HUES6 (cell line): ENCODE data around the gene ZFYVE28.
A peak's percentile ranks its signal among the peaks of the same experiment; 100 is the strongest.

ENCODE experiments used
- H3K27ac ChIP-seq: 2 replicates; pipeline ENCODE4 v1.7.0; 2013; ENCODE audit warnings: low read depth, mild to moderate bottlenecking, low read length, inconsistent platforms
- H3K27me3 ChIP-seq: 2 replicates; pipeline ENCODE4 v1.6.1; 2013; ENCODE audit warnings: low read length; ENCODE audit not compliant: control insufficient read depth, insufficient read depth
- H3K36me3 ChIP-seq: 2 replicates; pipeline ENCODE4 v1.6.1; 2013; ENCODE audit warnings: low read length; ENCODE audit not compliant: control insufficient read depth, insufficient read depth
- H3K4me1 ChIP-seq: 2 replicates; pipeline ENCODE4 v1.6.1; 2013; ENCODE audit warnings: low read length; ENCODE audit not compliant: control insufficient read depth, insufficient read depth
- H3K4me3 ChIP-seq: 2 replicates; pipeline ENCODE4 v1.5.1; 2013; ENCODE audit warnings: low read depth, low read length
- H3K9ac ChIP-seq: one replicate; pipeline ENCODE4 v1.6.1; 2013; ENCODE audit warnings: mild to moderate bottlenecking, low read length
- H3K9me3 ChIP-seq: 2 replicates; pipeline ENCODE4 v1.6.1; 2013; ENCODE audit warnings: low read depth, low read length; ENCODE audit not compliant: control insufficient read depth, insufficient read depth

ZFYVE28 gene

DNA sequence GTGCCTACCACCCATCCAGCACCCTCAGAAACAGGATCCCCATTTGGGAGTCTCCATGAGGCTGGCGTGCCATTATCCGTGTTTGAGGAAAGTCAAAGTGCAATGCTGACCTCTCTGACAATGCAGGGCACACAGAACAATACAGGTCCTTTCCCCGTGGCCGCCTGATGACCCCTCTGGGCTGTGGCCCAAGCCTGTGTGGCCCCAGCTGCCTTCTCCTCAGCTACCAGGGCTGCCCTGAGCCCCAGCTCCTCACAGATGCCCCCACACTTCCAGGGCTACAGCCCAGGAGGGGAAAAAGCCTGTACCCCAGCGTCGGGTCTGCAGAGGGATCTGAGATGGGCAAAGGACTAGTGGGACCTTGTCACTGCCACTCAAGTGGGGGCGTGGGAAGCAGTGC lies 15.5 kb downstream of the ZFYVE28 start:
- H3K4me1 ChIP-seq = peaks cover 23% of the 10 kb centered on the region
- no peaks in the 10 kb centered on the region for H3K36me3 ChIP-seq
- H3K9ac ChIP-seq = no peak overlapping the region
- no peak overlapping the region for H3K27ac ChIP-seq
- no peaks in the 10 kb centered on the region for H3K9me3 ChIP-seq
- peaks cover 30% of the 10 kb centered on the region for H3K27me3 ChIP-seq
- H3K4me3 ChIP-seq = peak overlapping the region; percentile 54; the same call in 1 of the 2 replicates

DNA sequence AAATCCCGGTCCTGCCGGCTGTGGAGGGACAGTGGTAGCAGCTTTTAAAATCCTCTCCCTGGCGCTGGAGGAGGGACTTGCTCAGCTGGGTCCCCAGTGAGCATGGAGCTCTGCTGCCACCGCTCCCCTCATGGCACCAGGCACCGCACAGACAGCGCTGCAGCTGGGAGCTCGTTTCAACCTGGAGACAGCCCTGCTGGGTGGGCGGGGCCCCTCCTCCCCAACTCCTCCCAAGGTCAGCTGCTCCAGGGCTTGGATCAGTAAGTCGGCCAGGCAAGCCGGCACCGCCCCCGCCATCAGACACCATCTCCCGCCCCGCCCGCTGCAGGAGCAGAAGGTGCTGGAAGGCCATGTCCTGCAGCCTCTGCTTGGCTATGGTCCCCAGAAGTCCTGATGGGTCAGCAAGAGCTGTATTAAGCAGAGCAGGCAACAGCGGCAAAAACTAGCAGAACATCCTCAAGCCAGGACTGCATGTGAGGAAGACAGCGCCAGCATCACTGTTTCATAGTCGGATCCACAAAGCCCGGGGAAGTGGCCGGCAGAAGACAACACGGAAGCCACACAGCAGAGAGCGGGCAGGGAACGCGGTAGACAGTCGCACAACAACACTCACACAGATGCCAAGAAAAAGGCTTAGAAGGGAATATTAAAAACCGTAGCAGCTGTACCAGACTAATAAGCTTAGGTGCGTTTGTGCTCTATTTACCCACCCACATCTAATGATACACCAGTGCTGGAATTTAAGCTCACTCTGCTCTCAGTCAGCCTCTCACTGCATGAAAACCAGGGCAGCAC lies 16.2 kb downstream of the ZFYVE28 start:
- Histone ChIP-seq H3K36me3 (no peaks in the 10 kb centered on the region), H3K27me3 (peaks cover 30% of the 10 kb centered on the region), H3K27ac (no peak overlapping the region), H3K4me1 (peaks cover 23% of the 10 kb centered on the region), H3K9me3 (no peaks in the 10 kb centered on the region), H3K9ac (no peak overlapping the region), H3K4me3 (peak overlapping the region; percentile 54)

DNA sequence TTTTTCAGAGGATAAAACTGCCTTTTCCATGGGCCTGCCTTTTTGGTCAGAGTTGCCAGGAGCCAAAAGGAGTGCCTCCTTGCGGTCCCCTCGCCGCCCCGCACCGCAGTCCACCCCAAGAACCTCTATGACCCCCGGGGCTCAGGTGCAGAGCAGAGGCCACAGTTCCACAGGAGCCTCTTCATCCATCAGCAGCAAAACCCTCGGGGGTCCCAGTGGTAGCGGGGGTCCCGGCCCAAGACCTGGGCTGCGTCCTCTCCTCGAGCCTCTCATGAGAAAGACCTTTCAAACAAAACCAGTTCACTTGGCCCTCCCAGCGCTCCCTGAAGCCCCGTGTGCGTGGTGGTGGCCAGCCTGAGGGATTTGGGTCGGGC lies 16.8 kb downstream of the ZFYVE28 start:
- no peaks in the 10 kb centered on the region for H3K9me3 ChIP-seq
- H3K36me3 ChIP-seq = no peaks in the 10 kb centered on the region
- peak overlapping the region; percentile 54 for H3K4me3 ChIP-seq
- no peak overlapping the region for H3K9ac ChIP-seq
- no peak overlapping the region for H3K27ac ChIP-seq
- H3K27me3 ChIP-seq = peaks cover 30% of the 10 kb centered on the region
- peaks cover 17% of the 10 kb centered on the region for H3K4me1 ChIP-seq

DNA sequence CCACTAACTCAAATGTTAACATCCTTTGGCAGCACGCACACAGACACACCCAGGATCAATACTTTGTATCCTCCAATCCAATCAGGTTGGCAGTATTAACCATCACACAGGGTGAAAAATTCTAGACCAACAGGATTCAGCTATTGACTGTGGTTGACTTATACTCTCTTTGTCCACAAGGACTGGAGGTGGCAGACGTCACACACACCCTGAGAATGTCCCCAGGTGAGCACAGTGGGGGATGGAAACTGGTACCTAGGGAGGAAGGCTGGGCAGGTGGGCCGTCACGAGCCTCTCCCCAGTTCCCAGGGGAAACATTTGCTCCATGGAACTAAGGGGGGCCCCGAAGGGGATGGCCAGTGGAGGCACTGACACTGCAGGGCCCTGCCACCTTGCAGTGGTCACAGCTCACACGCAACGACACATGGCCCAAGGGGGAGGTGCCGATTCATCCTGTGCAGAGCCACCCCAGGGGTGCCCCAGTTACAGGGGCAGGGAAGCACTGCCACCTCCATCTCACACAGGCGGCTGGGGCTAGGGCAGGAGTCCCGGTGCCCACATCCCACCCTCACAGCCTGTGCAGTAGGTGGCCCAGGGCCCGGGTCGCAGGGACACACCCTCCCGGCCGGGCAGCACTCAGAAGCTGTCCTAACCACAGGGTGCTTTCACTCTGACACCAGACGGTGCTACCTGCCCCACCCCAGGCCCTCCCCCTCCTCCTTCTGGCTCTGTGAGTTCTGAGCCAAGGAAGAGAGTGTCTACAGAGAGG lies 17.4 kb downstream of the ZFYVE28 start:
- Histone ChIP-seq H3K36me3 (no peaks in the 10 kb centered on the region), H3K27ac (no peak overlapping the region), H3K9me3 (no peaks in the 10 kb centered on the region), H3K4me1 (peaks cover 14% of the 10 kb centered on the region), H3K27me3 (peaks cover 30% of the 10 kb centered on the region), H3K4me3 (no peak overlapping the region), H3K9ac (no peak overlapping the region)

DNA sequence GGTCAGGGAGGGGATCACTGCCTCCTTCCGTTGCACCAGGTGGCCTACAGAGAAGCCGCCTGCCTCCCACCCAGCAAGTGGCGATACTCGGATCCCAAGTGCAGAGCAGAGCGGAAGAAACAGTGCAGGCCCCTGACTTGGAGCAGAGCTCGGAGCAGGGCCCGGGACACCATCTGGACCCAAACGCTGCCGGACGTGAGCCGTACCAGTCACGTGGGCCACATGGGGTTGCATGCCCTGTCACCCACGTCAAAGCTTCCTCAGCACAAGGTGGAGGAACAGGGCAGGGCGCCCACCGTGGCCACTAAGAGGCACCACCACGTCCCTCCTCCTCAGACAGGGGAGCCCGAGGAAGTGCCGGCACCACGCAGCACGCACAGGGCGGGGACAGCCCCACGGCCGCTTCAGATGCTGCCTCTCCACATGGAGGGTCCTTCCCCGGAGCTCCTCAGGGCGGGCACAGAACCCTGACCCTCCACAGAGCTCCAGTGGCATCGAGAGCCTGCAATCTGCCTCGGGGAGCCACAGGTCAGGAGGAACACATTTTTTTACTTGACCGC lies 18.7 kb downstream of the ZFYVE28 start:
- H3K27ac ChIP-seq = no peak overlapping the region
- H3K9me3 ChIP-seq = no peaks in the 10 kb centered on the region
- peaks cover 18% of the 10 kb centered on the region for H3K4me1 ChIP-seq
- no peak overlapping the region for H3K9ac ChIP-seq
- H3K36me3 ChIP-seq = no peaks in the 10 kb centered on the region
- peaks cover 33% of the 10 kb centered on the region for H3K27me3 ChIP-seq
- no peak overlapping the region for H3K4me3 ChIP-seq

DNA sequence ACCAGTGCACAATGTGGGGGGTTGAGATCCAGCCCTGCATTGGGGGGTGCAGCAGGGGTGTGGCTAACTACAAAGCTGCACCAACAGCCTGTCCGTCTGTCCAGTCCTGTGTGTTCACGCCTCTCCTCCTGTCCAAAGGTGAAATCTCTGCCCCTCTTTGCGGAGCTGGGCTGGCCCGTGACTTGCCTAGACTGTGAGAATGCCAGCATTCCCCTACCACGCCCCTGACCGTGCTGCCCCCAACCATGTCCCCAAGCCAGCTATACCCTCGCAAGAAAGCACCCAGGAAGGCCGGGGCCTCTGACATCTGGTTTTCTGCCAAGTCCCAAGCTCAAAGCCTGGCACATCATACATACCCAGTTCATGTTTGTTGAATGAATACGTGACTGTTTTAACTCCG lies 19.2 kb downstream of the ZFYVE28 start:
- Histone ChIP-seq H3K27me3 (peaks cover 38% of the 10 kb centered on the region), H3K9me3 (no peaks in the 10 kb centered on the region), H3K36me3 (no peaks in the 10 kb centered on the region), H3K27ac (no peak overlapping the region), H3K4me1 (peaks cover 18% of the 10 kb centered on the region), H3K9ac (no peak overlapping the region), H3K4me3 (no peak overlapping the region)

DNA sequence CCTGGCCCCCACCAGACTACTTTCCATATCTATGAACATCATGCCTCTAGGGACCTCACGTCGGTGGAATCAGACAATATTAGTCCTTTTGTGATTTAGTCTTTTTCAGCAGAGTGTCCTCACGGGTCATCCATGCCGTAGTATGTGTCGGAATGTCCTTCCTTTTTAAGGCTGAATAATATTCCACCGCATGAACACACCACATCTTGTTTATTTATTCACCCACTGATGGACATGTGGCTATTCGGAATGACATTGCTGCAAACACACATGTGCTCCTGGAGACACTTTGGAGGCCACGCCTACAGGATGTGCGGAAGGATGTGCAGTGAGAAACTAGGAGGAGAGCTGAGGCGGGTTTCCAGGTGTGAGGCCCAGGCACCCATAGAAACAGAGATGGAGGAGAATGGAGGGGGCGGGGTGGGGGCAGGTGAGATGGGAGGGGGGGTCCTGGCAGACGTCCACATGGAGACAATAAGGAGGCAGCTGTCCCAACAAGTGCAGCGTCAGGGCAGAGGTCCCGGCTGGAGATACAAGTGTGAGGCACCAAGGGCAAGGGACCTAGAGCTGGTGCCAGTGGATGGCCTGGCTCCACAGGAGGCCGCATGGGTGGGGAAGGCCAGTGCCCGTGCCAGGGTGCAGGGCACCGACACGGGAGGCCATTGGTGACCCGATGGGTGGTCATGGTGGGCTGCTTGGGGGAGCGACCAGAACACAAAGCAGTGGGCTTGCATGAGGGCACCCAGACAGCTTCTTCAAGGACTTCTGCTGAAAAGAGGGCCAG lies 20.7 kb downstream of the ZFYVE28 start:
- no peaks in the 10 kb centered on the region for H3K36me3 ChIP-seq
- H3K27ac ChIP-seq = no peak overlapping the region
- H3K4me3 ChIP-seq = no peak overlapping the region
- peaks cover 36% of the 10 kb centered on the region for H3K27me3 ChIP-seq
- H3K9me3 ChIP-seq = no peaks in the 10 kb centered on the region
- H3K4me1 ChIP-seq = peaks cover 30% of the 10 kb centered on the region
- no peak overlapping the region for H3K9ac ChIP-seq

DNA sequence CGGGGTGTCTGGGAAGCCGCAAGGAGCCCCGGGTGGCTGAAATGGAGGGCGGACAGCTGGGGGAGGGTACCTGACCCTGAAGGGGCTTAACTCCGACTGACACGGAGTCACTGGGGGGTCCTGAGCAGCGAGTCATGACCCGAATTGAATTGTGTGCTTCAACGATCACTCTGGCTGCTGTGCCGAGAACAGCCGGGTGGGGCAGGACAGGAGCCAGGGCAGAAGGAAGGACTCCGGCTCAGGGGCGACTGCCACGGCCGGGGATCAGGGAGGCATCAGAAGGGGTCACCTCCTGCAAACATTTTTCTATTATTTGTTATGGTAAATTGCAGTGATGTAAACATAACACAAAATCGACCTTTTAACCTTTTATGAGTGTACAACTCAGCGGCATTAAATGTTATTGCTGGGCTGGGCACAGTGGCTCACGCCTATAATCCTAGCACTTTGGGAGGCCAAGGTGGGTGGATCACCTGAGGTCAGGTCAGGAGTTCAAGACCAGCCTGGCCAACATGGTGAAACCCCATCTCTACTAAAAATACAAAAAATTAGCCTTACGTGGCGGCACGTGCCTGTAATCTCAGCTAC lies 21.6 kb downstream of the ZFYVE28 start:
- no peaks in the 10 kb centered on the region for H3K36me3 ChIP-seq
- H3K9ac ChIP-seq = no peak overlapping the region
- no peaks in the 10 kb centered on the region for H3K9me3 ChIP-seq
- H3K27me3 ChIP-seq = peaks cover 34% of the 10 kb centered on the region; the same call in 1 of the 2 replicates
- no peak overlapping the region for H3K27ac ChIP-seq
- H3K4me1 ChIP-seq = peaks cover 23% of the 10 kb centered on the region
- H3K4me3 ChIP-seq = no peak overlapping the region

DNA sequence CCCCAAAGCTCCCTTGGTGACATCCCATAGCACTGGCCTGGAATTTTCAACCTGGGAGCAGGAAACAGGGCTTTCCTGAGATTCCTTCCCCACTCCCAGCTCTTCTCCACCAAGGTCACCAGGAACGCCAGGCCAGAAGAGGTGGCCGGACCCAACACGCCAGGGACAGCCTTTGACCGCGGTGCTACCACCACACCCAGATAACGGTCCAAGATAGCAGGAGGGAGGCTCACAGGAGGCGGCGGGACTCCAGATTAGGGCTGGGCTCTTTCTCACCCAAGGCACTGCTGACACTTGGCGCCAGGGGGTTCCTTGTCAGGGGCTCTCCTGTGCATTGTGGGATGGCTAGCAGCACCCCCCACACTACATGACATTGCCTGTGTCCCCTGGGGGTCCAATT lies 22.9 kb downstream of the ZFYVE28 start:
- no peaks in the 10 kb centered on the region for H3K9me3 ChIP-seq
- H3K27me3 ChIP-seq = peaks cover 30% of the 10 kb centered on the region; the same call in 1 of the 2 replicates
- H3K9ac ChIP-seq = no peak overlapping the region
- H3K4me1 ChIP-seq = peaks cover 27% of the 10 kb centered on the region
- no peak overlapping the region for H3K4me3 ChIP-seq
- H3K36me3 ChIP-seq = no peaks in the 10 kb centered on the region
- H3K27ac ChIP-seq = no peak overlapping the region

DNA sequence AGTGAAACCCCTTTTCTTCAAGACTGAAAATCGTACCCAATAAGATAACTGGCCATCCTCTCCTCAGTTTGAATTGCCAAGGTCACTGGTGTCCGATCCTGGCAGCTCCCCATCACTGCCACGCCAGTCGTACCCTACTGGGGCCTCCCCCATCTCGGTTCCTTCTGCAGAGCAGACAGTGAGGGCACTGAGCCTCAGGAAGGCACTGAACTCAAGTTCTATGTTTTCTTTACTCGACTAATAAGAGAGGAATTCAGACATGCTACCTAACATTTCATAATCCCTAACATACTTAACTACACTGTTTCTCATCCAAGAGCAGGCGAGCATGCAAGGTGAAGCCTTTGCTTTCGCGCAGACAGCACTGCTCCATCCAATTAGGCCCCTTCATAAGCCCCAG lies 23.4 kb downstream of the ZFYVE28 start:
- Histone ChIP-seq H3K9ac (no peak overlapping the region), H3K4me1 (peaks cover 32% of the 10 kb centered on the region), H3K36me3 (no peaks in the 10 kb centered on the region), H3K9me3 (no peaks in the 10 kb centered on the region), H3K4me3 (no peak overlapping the region), H3K27me3 (peaks cover 32% of the 10 kb centered on the region; the same call in 1 of the 2 replicates), H3K27ac (no peak overlapping the region)
